Breast epithelium (tissue), 4 donors: ENCODE data around the gene HDAC9. TPM values are rescaled to one million over a fixed set of nuclear protein-coding genes. Genes with fewer than 3 reads are reported as not detected.

Experiments used
- DNase-seq, 2 donors: peaks; one replicate each; pipeline ENCODE4 v3.0.0-alpha.2; 2019; ENCODE audit warnings: low spot score in 2 of 2
- H3K27ac ChIP-seq, 2 donors: fragments of 200-600 bp; sonication (generic) in 1 of 2; one replicate each; pipeline ENCODE4 v1.5.1; 2016 to 2019; ENCODE audit warnings: mild to moderate bottlenecking in 1 of 2
- H3K27me3 ChIP-seq, 2 donors: fragments of 200-600 bp; sonication (generic) in 1 of 2; one replicate each; pipeline versions ENCODE4 v1.5.1 to v1.6.0; 2017 to 2019; ENCODE audit warnings: control low read depth in 1 of 2, mild to moderate bottlenecking in 1 of 2
- H3K36me3 ChIP-seq: fragments of 200-600 bp; one replicate; pipeline ENCODE4 v1.5.1; 2019
- H3K4me1 ChIP-seq, 2 donors: fragments of 200-600 bp; sonication (generic); one replicate each; pipeline ENCODE4 v1.5.1; 2016 to 2019; ENCODE audit warnings: control low read depth in 1 of 2
- H3K4me3 ChIP-seq, 3 donors: fragments of 200-600 bp; sonication (generic); 1 replicate in 2 of 3; 2 replicates in 1 of 3; pipeline ENCODE4 v1.5.1; 2016 to 2019; ENCODE audit warnings: mild to moderate bottlenecking in 3 of 3, moderate library complexity in 2 of 3
- H3K9me3 ChIP-seq, 2 donors: fragments of 200-600 bp; sonication (generic) in 1 of 2; one replicate each; pipeline ENCODE4 v1.5.1; 2016 to 2019; ENCODE audit warnings: control low read depth in 1 of 2
- CTCF ChIP-seq, 3 donors: fragments of 450-650 bp; IDR thresholded peaks; one replicate each; pipeline ENCODE4 v1.5.1; 2016 to 2017; ENCODE audit warnings: antibody characterized with exemption in 3 of 3, mild to moderate bottlenecking in 3 of 3, moderate library complexity in 3 of 3
- POLR2A ChIP-seq: fragments of 450-650 bp; IDR thresholded peaks from one replicate; pipeline ENCODE4 v1.6.1; 2016; ENCODE audit warnings: antibody characterized with exemption, mild to moderate bottlenecking, moderate library complexity
- POLR2AphosphoS5 ChIP-seq, 3 donors: sonication (generic); formaldehyde crosslinking; IDR thresholded peaks; one replicate each; pipeline ENCODE4 v1.6.1; 2017; ENCODE audit warnings: antibody characterized with exemption in 3 of 3
- intact Hi-C: fragments of 100-400 bp; cut with DNase I; formaldehyde crosslinking; loops from one replicate; pipeline ENCODE4 v1.15.1; 2023; ENCODE audit warnings: low total_unique reads
- total RNA-seq, 3 donors: library from RNA; depleted of rRNA; stranded (reverse); fragments of >200 nt; gene quantifications; one replicate each; pipeline ENCODE4 v1.1.0, GENCODE V29; 2016

HDAC9 gene
- total RNA-seq, 3 donors from 2014 or later: 7.2 to 27.5 (median 7.3) TPM

DNA sequence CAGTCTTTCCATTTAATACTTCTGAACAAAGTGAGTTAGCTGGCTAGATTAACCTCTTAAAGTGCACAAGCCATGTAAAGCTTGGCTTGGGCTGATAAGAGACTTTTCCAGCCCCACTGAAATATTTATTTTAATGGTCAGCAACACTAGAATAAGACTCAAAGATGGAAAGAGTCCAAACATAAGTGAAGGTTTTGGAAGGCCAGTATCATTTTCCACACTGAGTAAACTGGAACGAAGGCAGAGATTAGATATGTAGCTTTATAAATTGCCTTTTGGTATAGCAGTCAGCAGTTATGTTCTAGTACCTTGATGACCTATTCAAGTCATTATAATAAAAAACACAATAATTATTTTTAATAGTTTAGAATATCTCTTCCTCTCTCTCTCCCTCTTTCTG, 102.2 kb downstream of the HDAC9 start:
- no peaks in the 10 kb centered on the region for H3K36me3 ChIP-seq
- H3K27me3 ChIP-seq: no peaks in the 10 kb centered on the region
- H3K4me1 ChIP-seq: no peaks in the 10 kb centered on the region
- no peak for DNase-seq
- no peak for TF ChIP-seq POLR2A
- intact Hi-C loops: loop anchor here (2.0 kb wide), 1 partner anchor 49 kb away; no protein-coding TSS in a partner anchor
- peaks cover 0 to 16% of the 10 kb centered on the region in 2 donors for H3K9me3 ChIP-seq
- no peak overlapping the region for H3K27ac ChIP-seq
- H3K4me3 ChIP-seq: no peak overlapping the region

- Histone ChIP-seq H3K9me3 (peaks cover 7 to 24% of the 10 kb centered on the region in 2 donors), H3K4me3 (no peak overlapping the region), H3K4me1 (no peaks in the 10 kb centered on the region), H3K27me3 (no peaks in the 10 kb centered on the region), H3K36me3 (no peaks in the 10 kb centered on the region), H3K27ac (no peak overlapping the region)
- DNase-seq: no peak
- intact Hi-C loops: no loop called here
- TF ChIP-seq POLR2AphosphoS5 (IDR thresholded peaks at IDR 0.05) (no peak), POLR2A (no peak), CTCF (IDR thresholded peaks at IDR 0.05) (no peak)
Measured at GRCh38 chr7:18607025-18607424, 111.5 kb downstream of the HDAC9 start.

DNA sequence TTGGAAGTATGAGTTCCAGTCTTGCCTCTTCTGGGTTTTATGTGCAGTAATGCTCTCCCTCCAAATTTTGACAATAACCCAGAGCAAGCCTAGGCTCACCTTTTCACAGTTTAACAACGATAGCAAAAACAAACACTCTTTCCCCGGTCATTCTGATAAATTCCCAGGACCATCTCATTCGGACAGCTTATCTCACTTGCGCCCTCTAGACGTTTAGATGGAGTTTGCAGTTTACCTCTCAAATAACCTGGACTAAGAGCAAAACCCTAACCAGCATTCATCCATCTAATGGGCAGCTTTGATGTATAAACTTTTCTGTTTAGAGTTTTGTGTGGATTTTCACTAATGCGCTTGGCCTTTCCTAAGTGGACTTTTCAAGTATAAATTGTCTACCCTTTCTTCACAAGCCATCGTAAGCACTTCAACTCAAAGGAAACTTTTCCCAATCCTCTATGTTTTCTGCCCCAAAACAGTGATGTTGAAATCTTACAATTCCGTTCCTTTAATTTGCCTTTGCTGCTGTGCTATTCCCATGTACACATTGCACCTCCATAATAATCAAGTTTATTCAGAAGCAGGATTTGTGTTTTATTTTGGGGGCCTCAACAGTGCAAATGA, 114.9 kb downstream of the HDAC9 start:
- peaks cover 2 to 5% of the 10 kb centered on the region in 2 donors for H3K9me3 ChIP-seq
- DNase-seq: no peak
- intact Hi-C loops: no loop called here
- no peak overlapping the region for H3K27ac ChIP-seq
- H3K4me1 ChIP-seq: no peaks in the 10 kb centered on the region
- TF ChIP-seq POLR2A: no peak
- TF ChIP-seq CTCF (IDR thresholded peaks at IDR 0.05): no peak
- TF ChIP-seq POLR2AphosphoS5 (IDR thresholded peaks at IDR 0.05): no peak
- H3K36me3 ChIP-seq: no peaks in the 10 kb centered on the region
- H3K4me3 ChIP-seq: no peak overlapping the region
- no peaks in the 10 kb centered on the region for H3K27me3 ChIP-seq

- Histone ChIP-seq H3K4me3 (no peak overlapping the region), H3K36me3 (no peaks in the 10 kb centered on the region), H3K27me3 (no peaks in the 10 kb centered on the region), H3K9me3 (no peaks in the 10 kb centered on the region), H3K27ac (no peak overlapping the region), H3K4me1 (no peaks in the 10 kb centered on the region)
- DNase-seq: no peak
- intact Hi-C loops: no loop called here
- TF ChIP-seq CTCF (IDR thresholded peaks at IDR 0.05) (no peak), POLR2AphosphoS5 (IDR thresholded peaks at IDR 0.05) (no peak), POLR2A (no peak)
Measured at GRCh38 chr7:18614841-18615240, 119.3 kb downstream of the HDAC9 start.

- intact Hi-C loops: no loop called here
- Histone ChIP-seq H3K27ac (no peak overlapping the region), H3K36me3 (peaks cover 7% of the 10 kb centered on the region), H3K9me3 (no peaks in the 10 kb centered on the region), H3K4me1 (no peaks in the 10 kb centered on the region), H3K27me3 (no peaks in the 10 kb centered on the region), H3K4me3 (no peak overlapping the region)
- DNase-seq: no peak
- TF ChIP-seq POLR2A (no peak), CTCF (IDR thresholded peaks at IDR 0.05) (no peak), POLR2AphosphoS5 (IDR thresholded peaks at IDR 0.05) (no peak)
Measured at GRCh38 chr7:18619311-18619710, 123.8 kb downstream of the HDAC9 start.
